ENCODE data around the gene AFF3.

The AFF3 gene

DNA sequence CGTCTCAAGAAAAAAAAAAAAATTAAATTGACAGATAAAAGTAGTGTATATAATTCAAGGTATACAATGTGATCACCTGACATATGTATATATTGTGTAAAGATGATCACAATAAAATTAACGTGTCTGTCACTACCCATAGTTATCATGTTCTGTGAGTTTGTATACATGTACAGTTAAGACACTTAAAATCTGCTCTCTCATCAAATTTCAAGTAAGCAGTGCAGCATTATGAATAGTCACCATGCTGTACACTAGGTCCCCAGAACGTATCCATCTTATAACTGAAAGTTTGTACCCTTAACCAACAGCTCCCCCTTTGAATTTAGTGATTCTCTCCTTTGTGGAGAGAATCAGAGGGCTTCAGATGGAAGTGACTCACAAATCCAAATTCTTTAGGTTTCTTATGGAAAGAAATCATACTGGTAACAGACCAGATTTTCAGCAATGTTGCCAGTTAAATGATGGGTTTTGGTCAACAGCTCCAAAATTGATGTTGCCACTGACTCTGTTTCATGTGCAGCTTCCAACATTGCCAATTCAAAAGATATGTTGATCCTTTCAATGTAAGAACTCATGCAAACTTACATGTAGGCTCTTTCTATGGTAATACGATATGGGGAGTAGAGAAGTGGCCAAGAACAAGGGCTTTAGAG lies 281.5 kb downstream of the AFF3 start:
- no peak for DNase-seq (ENCODE audit: low read depth)
- TF ChIP-seq, protein P1, sequence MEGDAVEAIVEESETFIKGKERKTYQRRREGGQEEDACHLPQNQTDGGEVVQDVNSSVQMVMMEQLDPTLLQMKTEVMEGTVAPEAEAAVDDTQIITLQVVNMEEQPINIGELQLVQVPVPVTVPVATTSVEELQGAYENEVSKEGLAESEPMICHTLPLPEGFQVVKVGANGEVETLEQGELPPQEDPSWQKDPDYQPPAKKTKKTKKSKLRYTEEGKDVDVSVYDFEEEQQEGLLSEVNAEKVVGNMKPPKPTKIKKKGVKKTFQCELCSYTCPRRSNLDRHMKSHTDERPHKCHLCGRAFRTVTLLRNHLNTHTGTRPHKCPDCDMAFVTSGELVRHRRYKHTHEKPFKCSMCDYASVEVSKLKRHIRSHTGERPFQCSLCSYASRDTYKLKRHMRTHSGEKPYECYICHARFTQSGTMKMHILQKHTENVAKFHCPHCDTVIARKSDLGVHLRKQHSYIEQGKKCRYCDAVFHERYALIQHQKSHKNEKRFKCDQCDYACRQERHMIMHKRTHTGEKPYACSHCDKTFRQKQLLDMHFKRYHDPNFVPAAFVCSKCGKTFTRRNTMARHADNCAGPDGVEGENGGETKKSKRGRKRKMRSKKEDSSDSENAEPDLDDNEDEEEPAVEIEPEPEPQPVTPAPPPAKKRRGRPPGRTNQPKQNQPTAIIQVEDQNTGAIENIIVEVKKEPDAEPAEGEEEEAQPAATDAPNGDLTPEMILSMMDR (conservative IDR thresholded peaks at IDR 0.05; ENCODE audit: low read depth, low read length), result no peak
- H3K4me3 ChIP-seq (ENCODE audit: low read depth, low read length), result no peak overlapping the region

DNA sequence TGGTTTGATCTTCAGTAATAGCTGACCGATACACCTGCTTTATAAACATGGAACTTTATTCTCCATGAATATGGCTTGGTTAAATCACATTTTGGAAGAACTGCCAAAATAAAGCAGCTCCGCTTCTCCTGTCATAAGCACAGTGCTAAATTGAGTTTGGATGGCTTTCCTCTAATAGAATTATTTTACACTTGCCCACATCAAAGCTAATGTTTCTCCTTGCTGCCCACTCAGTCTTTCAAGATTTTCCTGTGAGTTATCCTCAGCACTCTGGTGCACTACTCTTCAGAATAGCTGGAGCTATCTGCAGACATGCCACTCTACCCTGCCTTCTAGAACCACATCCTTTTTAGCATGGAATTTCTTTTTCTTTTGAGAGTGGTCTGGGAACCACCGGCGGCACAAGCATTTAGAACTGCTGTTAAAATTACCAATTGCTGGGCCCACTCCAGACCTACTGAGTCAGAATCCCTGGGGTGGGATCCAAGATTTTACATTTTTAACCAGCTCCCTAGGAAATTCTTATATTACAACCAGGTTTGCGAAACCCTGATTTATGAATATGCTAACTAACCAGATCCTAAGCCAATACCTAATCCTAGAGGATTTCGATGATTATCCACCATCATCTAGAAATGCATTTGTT lies 283.3 kb downstream of the AFF3 start:
- no peak for DNase-seq (ENCODE audit: low read depth)
- TF ChIP-seq, protein P1 (conservative IDR thresholded peaks at IDR 0.05; ENCODE audit: low read depth, low read length), result no peak
- H3K4me3 ChIP-seq (ENCODE audit: low read depth, low read length), result no peak overlapping the region

DNA sequence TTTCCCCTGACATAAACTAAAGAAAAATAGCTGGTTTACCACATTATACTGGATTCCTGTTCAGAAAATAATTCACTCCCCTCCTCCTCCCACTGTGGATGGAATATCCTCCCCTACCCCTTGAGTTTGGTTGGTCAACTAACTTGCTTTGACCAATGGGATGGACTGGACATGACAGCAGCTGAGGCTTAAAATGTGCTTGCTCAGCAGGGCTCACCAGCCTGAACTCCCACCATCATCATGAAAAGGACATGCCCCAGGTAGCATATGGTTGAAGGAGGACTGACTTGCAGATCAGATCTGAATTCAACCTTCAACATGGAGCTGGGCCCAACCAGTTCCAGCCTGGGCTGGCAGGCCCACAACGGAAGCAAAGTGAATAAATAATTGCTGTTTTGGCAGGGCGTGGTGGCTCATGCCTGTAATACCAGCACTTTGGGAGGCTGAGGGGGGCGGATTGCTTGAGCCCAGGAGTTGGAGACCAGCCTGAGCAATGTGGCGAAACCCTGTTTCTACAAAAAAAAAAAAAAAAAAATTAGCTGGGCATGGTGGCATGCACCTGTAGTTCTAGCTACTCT lies 284.4 kb downstream of the AFF3 start:
- no peak overlapping the region for H3K4me3 ChIP-seq (ENCODE audit: low read depth, low read length)
- TF ChIP-seq, protein P1 (conservative IDR thresholded peaks at IDR 0.05; ENCODE audit: low read depth, low read length), result no peak
- no peak for DNase-seq (ENCODE audit: low read depth)

DNA sequence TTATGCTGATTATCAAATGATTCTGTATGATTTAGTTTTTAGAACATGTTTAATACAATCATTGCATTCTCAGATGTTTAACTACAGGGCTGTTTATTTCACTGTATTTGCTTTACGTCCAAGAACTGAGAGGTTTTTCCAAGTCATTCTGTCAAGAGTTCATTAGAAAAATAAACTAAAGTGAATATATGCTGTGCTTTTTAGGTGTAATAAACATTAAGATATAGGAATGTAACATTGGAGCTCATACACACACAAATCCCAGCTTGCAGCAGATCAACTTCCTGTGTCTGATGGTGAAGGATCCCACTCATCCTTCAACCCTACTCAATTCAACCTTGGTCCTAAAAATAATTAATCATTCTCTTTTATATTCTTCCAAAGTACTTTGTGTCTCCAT lies 285.0 kb downstream of the AFF3 start:
- TF ChIP-seq, protein P1 (conservative IDR thresholded peaks at IDR 0.05; ENCODE audit: low read depth, low read length), result no peak
- no peak overlapping the region for H3K4me3 ChIP-seq (ENCODE audit: low read depth, low read length)
- DNase-seq (ENCODE audit: low read depth), result no peak

DNA sequence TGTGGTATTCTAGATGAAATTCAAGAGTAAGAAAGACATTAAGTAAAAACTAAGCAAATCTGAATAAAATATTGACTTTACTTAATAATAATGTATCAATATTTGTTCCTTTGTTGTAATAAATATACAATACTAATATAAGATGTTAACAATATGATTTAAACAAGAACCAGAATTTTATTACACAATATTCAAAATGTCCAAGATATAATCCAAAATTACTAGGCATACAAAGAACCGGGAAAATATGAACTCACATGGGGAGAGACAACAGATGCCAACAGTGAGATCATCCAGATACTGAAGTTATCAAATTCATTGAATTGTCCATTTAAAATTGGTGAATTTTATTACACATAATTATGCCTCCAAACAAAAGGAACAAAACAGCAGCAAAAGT lies 286.3 kb downstream of the AFF3 start:
- DNase-seq (ENCODE audit: low read depth), result no peak
- TF ChIP-seq, protein P1 (conservative IDR thresholded peaks at IDR 0.05; ENCODE audit: low read depth, low read length), result no peak
- no peak overlapping the region for H3K4me3 ChIP-seq (ENCODE audit: low read depth, low read length)

DNA sequence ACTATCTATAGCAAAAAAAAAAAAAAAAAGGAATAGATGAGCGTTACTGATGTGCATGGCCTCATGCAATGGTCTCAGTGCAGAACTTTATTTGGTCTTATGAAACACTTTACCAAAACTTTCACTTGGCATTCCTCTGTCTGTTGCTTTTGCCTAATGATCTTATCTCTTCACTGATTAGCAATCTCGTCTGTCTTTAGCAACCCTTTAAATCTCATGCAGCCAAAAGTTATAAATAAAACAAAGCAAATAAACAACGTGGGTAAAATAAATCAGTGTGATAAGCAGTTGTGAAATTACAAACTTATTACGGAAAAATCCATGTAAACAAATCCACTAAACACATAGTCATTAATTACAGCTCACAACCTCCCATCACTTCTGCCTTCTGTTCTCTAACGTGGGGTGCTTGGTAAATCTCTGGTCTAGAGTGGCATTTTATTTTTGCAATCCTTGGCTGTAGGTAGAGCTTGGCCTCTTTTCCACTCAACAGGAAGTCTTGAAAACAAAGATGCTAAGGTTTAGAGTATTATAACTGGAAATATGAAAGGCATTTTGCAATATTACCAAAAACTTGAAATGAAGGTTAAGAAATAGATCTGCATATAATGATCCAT lies 288.0 kb downstream of the AFF3 start:
- H3K4me3 ChIP-seq (ENCODE audit: low read depth, low read length), result no peak overlapping the region
- TF ChIP-seq, protein P1 (conservative IDR thresholded peaks at IDR 0.05; ENCODE audit: low read depth, low read length), result no peak
- DNase-seq (ENCODE audit: low read depth), result no peak

Data from choroid plexus epithelial cell (primary cell).